K562 (cell line): ENCODE data around the gene CBX3. TPM values are rescaled to one million over a fixed set of nuclear protein-coding genes. Genes with fewer than 3 reads are reported as not detected.

Experiments
- ATAC-seq: fragments of 200-7000 bp; cut with Tn5 transposase; 3 replicates; pipeline ENCODE4 v1.9.1; 2020; ENCODE audit warnings: moderate library complexity
- BruUV-seq: library from RNA; stranded (reverse); fragments of 400-500 nt; replicated peaks from 2 replicates; lab custom pipeline; 2021; lab: Mats Ljungman, UMichigan
- CTCF ChIA-PET: fragments of 300-600 bp; formaldehyde crosslinking; extraction: SDS; loops from one replicate; lab custom pipeline; 2021; ENCODE audit warnings: low intra/inter-chr PET ratio; lab: Yijun Ruan, JAX
- POLR2A ChIA-PET: fragments of 300-600, 350-650 bp; sonication (Branson Sonifier 250); formaldehyde crosslinking; extraction: SDS; loops from one replicate; lab custom pipeline; 2021; ENCODE audit warnings: antibody characterized with exemption, inconsistent platforms; lab: Yijun Ruan, JAX
- DNase-seq, 4 experiments: peaks; one replicate each; pipeline versions ENCODE4 v3.0.0 to v3.0.0-alpha.2; 2011 to 2018; ENCODE audit warnings: low spot score in 3 of 4, mixed read lengths in 3 of 4; ENCODE audit errors: extremely low read depth in 1 of 4
- FAIRE-seq: peaks from 2 replicates; lab custom pipeline; 2011; peaks lifted over from hg19 to GRCh38; lab: Jason Lieb, UNC
- H2AFZ ChIP-seq: 2 replicates; pipeline ENCODE4 v1.6.0; 2011; ENCODE audit warnings: low read depth, low read length, control low read depth, inconsistent platforms
- H3K27ac ChIP-seq: fragments of 200-600 bp; 3 replicates; pipeline ENCODE4 v1.8.0; 2011; ENCODE audit warnings: low read depth, mild to moderate bottlenecking, control low read depth, inconsistent platforms, low read length, moderate library complexity, mixed read lengths; ENCODE audit errors: extremely low read depth
- H3K27me3 ChIP-seq, 2 experiments: fragments of 300-600 bp in 1 of 2; 2 replicates in 1 of 2; 3 replicates in 1 of 2; pipeline versions ENCODE4 v1.6.0 to v1.8.0; 2011; ENCODE audit warnings: inconsistent platforms in 2 of 2, low read length in 2 of 2, mild to moderate bottlenecking in 1 of 2, mixed read lengths in 1 of 2, moderate library complexity in 1 of 2; ENCODE audit not compliant: control insufficient read depth in 2 of 2, insufficient read depth in 2 of 2
- H3K36me3 ChIP-seq: fragments of 300-600 bp; 3 replicates; pipeline ENCODE4 v1.8.0; 2011; ENCODE audit warnings: mild to moderate bottlenecking, low read length, inconsistent platforms; ENCODE audit not compliant: control insufficient read depth, insufficient read depth
- H3K4me1 ChIP-seq, 2 experiments: fragments of 200-600 bp in 1 of 2; replicated peaks in 1 of 2; 2 replicates in 1 of 2; 3 replicates in 1 of 2; pipeline versions ENCODE4 v1.5.1 to v1.8.0; 2011; ENCODE audit warnings: inconsistent platforms in 2 of 2, low read length in 2 of 2, mild to moderate bottlenecking in 1 of 2, mixed read lengths in 1 of 2, moderate library complexity in 1 of 2; ENCODE audit not compliant: control insufficient read depth in 2 of 2, insufficient read depth in 2 of 2
- H3K4me2 ChIP-seq: 2 replicates; pipeline ENCODE4 v1.6.1; 2011; ENCODE audit warnings: low read length, control low read depth, inconsistent platforms, mixed read lengths; ENCODE audit not compliant: insufficient read depth
- H3K4me3 ChIP-seq: fragments of 200-600 bp; sonication (generic), shearing (Covaris generic); 2 replicates; pipeline ENCODE4 v1.5.1; 2016; ENCODE audit warnings: control low read depth, inconsistent platforms
- H3K79me2 ChIP-seq: fragments of 200-600 bp; 3 replicates; pipeline ENCODE4 v1.8.0; 2011; ENCODE audit warnings: low read length, inconsistent platforms; ENCODE audit not compliant: control insufficient read depth, insufficient read depth
- H3K9ac ChIP-seq, 2 experiments: 2 replicates each; pipeline versions ENCODE4 v1.6.0 to v1.6.1; 2011; ENCODE audit warnings: low read depth in 2 of 2, low read length in 2 of 2, control low read depth in 1 of 2, inconsistent platforms in 1 of 2, mild to moderate bottlenecking in 1 of 2, mixed read lengths in 1 of 2; ENCODE audit not compliant: insufficient read depth in 1 of 2
- H3K9me1 ChIP-seq: one replicate; pipeline ENCODE4 v1.6.0; 2011; ENCODE audit warnings: inconsistent platforms, mild to moderate bottlenecking, low read length, moderate library complexity; ENCODE audit not compliant: control insufficient read depth, insufficient read depth
- H3K9me3 ChIP-seq: replicated peaks from 2 replicates; pipeline ENCODE4 v1.5.1; 2011; ENCODE audit warnings: low read depth, low read length, inconsistent platforms; ENCODE audit not compliant: control insufficient read depth, insufficient read depth
- H4K20me1 ChIP-seq: replicated peaks from 2 replicates; pipeline ENCODE4 v1.6.1; 2011; ENCODE audit warnings: low read length, inconsistent platforms, mixed read lengths; ENCODE audit not compliant: control insufficient read depth, insufficient read depth
- JUN ChIP-seq, 2 experiments: sonication (generic) in 1 of 2; formaldehyde crosslinking in 1 of 2; IDR thresholded peaks; 2 replicates each; pipeline versions ENCODE4 v1.6.1 to v1.8.0; 2012 to 2022; ENCODE audit warnings: borderline replicate concordance in 2 of 2, mild to moderate bottlenecking in 2 of 2, improper control_type of control experiment in 1 of 2, low read depth in 1 of 2, low read length in 1 of 2, missing genetic modification reagents in 1 of 2
- SUPT5H ChIP-seq: fragments of 450-650 bp; IDR thresholded peaks from 2 replicates; pipeline ENCODE4 v1.6.1; 2016
- ZNF121 ChIP-seq: sonication (generic); formaldehyde crosslinking; conservative IDR thresholded peaks from 2 replicates; pipeline ENCODE4 v1.8.0; 2022; ENCODE audit warnings: missing genetic modification reagents
- WGBS: fragments of 100-300 bp; shearing (Covaris generic); methylation state at CpG from one replicate; pipeline ENCODE4 v1.1.6; 2016; ENCODE audit warnings: low coverage, mixed read lengths; ENCODE audit not compliant: insufficient coverage; ENCODE audit errors: missing lambda C conversion rate; 5-methylcytosine and 5-hydroxymethylcytosine counted together
- in situ Hi-C: fragments of 300-500 bp; cut with MboI; formaldehyde crosslinking; loops from 4 replicates; pipeline ENCODE4 v1.15.0; 2018; ENCODE audit warnings: inconsistent platforms, mixed read lengths
- intact Hi-C: fragments of 100-400 bp; cut with micrococcal nuclease; formaldehyde crosslinking; loops from 2 replicates; pipeline ENCODE4 v1.14.2; 2022
- polyA plus RNA-seq, 8 experiments: library from polyadenylated mRNA; depleted of rRNA in 4 of 8; stranded (reverse) in 5 of 8; unstranded in 3 of 8; fragments of >200 nt; fragmentation: Nextera tagmentation in 2 of 8; fragmentation: Illumina TruSeq in 1 of 8; extraction: Ambion mirVana in 2 of 8; extraction: Trizol in 1 of 8; gene quantifications; 2 replicates each; pipeline versions ENCODE4 v1.2.1 to v1.2.3, GENCODE V29; 2011 to 2014; ENCODE audit warnings: inconsistent platforms in 1 of 8, missing spikeins in 1 of 8
- total RNA-seq, 7 experiments: library from RNA; depleted of rRNA in 6 of 7; stranded (reverse); fragments of >200 nt in 6 of 7; fragmentation: Illumina TruSeq in 2 of 7; extraction: Trizol in 2 of 7; gene quantifications; 2 replicates each; pipeline versions ENCODE4 v1.2.1 to v1.2.3, GENCODE V29; 2011 to 2021; ENCODE audit warnings: low replicate concordance in 1 of 7
- TF ChIP-seq, protein P1 (sequence below), 2 experiments: fragments of 450-650 bp in 1 of 2; sonication (generic) in 1 of 2; formaldehyde crosslinking in 1 of 2; IDR thresholded peaks; 2 replicates each; pipeline versions ENCODE4 v1.7.1 to v1.9.0; 2016 to 2022; ENCODE audit warnings: inconsistent platforms in 1 of 2, mild to moderate bottlenecking in 1 of 2, missing genetic modification reagents in 1 of 2

Gene CBX3
- total and polyA plus RNA-seq, 9 of the 15 experiments (the other 6 are each of a cell fraction or from before 2014, with no cell fraction given) = 198 to 413 (median 328) TPM

DNA sequence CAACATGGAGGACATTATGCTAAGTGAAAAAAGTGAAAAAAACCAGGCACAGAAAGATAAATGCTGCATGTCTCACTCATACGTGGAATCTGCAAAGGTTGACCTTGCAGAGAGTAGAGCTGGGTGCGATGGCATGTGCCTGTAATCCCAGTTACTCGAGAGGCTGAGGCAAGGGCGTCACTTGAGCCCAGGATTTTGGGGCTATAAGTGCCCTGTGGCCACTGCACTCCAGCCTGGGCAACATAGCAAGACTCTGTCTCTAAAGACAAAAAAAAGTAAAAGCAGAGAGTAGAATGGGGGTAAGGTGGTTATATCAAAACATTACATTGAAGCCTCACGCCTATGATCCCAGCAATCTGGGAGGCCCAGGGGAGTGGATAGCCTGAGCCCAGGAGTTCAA, 22.8 kb downstream of the CBX3 start:
- POLR2A ChIA-PET = interaction anchor here (1.1 to 1.4 kb wide), 2 partner anchors 10 kb away, joined by 4 to 7 read pairs; no protein-coding TSS in a partner anchor

DNA sequence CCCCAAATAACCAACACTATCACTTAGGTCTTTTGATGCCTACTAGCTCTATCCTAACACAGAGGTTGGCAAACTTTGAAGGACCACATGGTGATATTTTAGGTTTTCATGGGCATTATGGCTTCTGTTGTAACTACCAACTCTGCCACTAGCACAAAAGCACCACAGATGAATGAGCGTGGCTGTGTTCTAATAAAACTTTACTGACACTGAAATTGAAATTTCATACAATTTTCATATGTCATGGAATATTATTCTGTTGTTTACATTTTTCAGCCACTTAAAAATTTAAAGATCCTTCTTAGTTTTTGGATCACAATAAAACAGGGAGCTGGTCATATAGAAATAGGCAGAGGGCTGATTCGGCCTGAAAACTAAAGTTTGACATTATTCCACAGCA, 26.4 kb downstream of the CBX3 start:
- in situ Hi-C loops = no loop called here
- Histone ChIP-seq H3K27ac (no peak overlapping the region), H3K9me1 (no peaks in the 10 kb centered on the region), H2AFZ (peak overlapping the region; percentile 36; the same call in 1 of the 2 replicates), H3K36me3 (no peaks in the 10 kb centered on the region), H3K4me2 (no peak overlapping the region), H3K79me2 (no peaks in the 10 kb centered on the region), H3K27me3 (no peaks in the 10 kb centered on the region), H3K4me3 (no peak overlapping the region), H4K20me1 (no peaks in the 10 kb centered on the region), H3K4me1 (no peaks in the 10 kb centered on the region; a peak in 2 of 5 replicates), H3K9ac (no peak overlapping the region; a peak in 1 of 4 replicates), H3K9me3 (no peaks in the 10 kb centered on the region)
- 40% methylated on average over 2 of the region's 2 CpGs for WGBS
- CTCF ChIA-PET = no interaction called here
- no peak for ATAC-seq
- FAIRE-seq = no peak
- intact Hi-C loops = no loop called here
- no TSS peak for BruUV-seq
- TF ChIP-seq, protein P1, sequence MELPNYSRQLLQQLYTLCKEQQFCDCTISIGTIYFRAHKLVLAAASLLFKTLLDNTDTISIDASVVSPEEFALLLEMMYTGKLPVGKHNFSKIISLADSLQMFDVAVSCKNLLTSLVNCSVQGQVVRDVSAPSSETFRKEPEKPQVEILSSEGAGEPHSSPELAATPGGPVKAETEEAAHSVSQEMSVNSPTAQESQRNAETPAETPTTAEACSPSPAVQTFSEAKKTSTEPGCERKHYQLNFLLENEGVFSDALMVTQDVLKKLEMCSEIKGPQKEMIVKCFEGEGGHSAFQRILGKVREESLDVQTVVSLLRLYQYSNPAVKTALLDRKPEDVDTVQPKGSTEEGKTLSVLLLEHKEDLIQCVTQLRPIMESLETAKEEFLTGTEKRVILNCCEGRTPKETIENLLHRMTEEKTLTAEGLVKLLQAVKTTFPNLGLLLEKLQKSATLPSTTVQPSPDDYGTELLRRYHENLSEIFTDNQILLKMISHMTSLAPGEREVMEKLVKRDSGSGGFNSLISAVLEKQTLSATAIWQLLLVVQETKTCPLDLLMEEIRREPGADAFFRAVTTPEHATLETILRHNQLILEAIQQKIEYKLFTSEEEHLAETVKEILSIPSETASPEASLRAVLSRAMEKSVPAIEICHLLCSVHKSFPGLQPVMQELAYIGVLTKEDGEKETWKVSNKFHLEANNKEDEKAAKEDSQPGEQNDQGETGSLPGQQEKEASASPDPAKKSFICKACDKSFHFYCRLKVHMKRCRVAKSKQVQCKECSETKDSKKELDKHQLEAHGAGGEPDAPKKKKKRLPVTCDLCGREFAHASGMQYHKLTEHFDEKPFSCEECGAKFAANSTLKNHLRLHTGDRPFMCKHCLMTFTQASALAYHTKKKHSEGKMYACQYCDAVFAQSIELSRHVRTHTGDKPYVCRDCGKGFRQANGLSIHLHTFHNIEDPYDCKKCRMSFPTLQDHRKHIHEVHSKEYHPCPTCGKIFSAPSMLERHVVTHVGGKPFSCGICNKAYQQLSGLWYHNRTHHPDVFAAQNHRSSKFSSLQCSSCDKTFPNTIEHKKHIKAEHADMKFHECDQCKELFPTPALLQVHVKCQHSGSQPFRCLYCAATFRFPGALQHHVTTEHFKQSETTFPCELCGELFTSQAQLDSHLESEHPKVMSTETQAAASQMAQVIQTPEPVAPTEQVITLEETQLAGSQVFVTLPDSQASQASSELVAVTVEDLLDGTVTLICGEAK (IDR thresholded peaks at IDR 0.05) = peak; percentile 92
- TF ChIP-seq, protein P1 (CRISPR knock-in tag; IDR thresholded peaks at IDR 0.05) = peak; percentile 84
- TF ChIP-seq JUN (IDR thresholded peaks at IDR 0.05; ENCODE audit: borderline replicate concordance, low read depth, low read length) = no peak
- TF ChIP-seq JUN (CRISPR knock-in tag; IDR thresholded peaks at IDR 0.05; ENCODE audit: borderline replicate concordance) = no peak
- POLR2A ChIA-PET = interaction anchor here (0.5 to 2.4 kb wide), 7 partner anchors 11 to 30 kb away, joined by 4 to 8 read pairs (median 4); partner anchors contain the start of gene HNRNPA2B1
- DNase-seq = no peak

More for the DNA sequence above, 22.8 kb downstream of the CBX3 start:
- H3K9ac ChIP-seq = no peak overlapping the region
- H4K20me1 ChIP-seq = no peaks in the 10 kb centered on the region
- no peaks in the 10 kb centered on the region for H3K27me3 ChIP-seq
- peak overlapping the region; percentile 19; the same call in 1 of the 2 replicates for H2AFZ ChIP-seq
- no peaks in the 10 kb centered on the region for H3K9me1 ChIP-seq
- TF ChIP-seq SUPT5H (no peak), ZNF121 (CRISPR knock-in tag) (peak; percentile 68)
- CTCF ChIA-PET = no interaction called here
- ATAC-seq (peak; percentile 28; the same call in 2 of the 3 replicates), FAIRE-seq (no peak), DNase-seq (no peak)
- WGBS = 35% methylated on average over 5 of the region's 5 CpGs
- no peaks in the 10 kb centered on the region for H3K9me3 ChIP-seq
- H3K36me3 ChIP-seq = no peaks in the 10 kb centered on the region
- H3K4me1 ChIP-seq = no peaks in the 10 kb centered on the region; a peak in 2 of 5 replicates
- H3K4me3 ChIP-seq = no peak overlapping the region
- in situ Hi-C loops = no loop called here
- intact Hi-C loops = no loop called here
- no peak overlapping the region for H3K4me2 ChIP-seq
- H3K79me2 ChIP-seq = no peaks in the 10 kb centered on the region
- H3K27ac ChIP-seq = no peak overlapping the region
- no TSS peak for BruUV-seq
